Loucy (cell line): ENCODE results near the gene ESD.
A peak's percentile ranks its signal among the peaks of the same experiment; 100 is the strongest.

Source experiments
- H2AFZ ChIP-seq: fragments of 200-600 bp; sonication (generic); 2 replicates; pipeline ENCODE4 v1.6.0; 2016; ENCODE audit warnings: antibody characterized with exemption, mild to moderate bottlenecking, low read length, moderate library complexity
- H3F3A ChIP-seq: fragments of 200-600 bp; 2 replicates; pipeline ENCODE4 v1.6.0; 2016; ENCODE audit warnings: antibody characterized with exemption, low read depth, mild to moderate bottlenecking
- H3K27me3 ChIP-seq: fragments of 200-600 bp; sonication (generic); 2 replicates; pipeline ENCODE4 v1.6.1; 2014; ENCODE audit warnings: low read length, mild to moderate bottlenecking; ENCODE audit not compliant: insufficient read depth, poor library complexity, severe bottlenecking
- H3K36me3 ChIP-seq: fragments of 200-600 bp; sonication (generic); 2 replicates; pipeline ENCODE4 v1.6.1; 2016; ENCODE audit warnings: low read length; ENCODE audit not compliant: insufficient read depth
- H3K4me1 ChIP-seq: fragments of 200-600 bp; sonication (generic); 2 replicates; pipeline ENCODE4 v1.5.1; 2014; ENCODE audit warnings: low read length, mild to moderate bottlenecking; ENCODE audit not compliant: insufficient read depth, poor library complexity, severe bottlenecking
- H3K4me2 ChIP-seq: fragments of 200-600 bp; sonication (generic); 2 replicates; pipeline ENCODE4 v1.6.0; 2014; ENCODE audit warnings: antibody characterized with exemption, low read length, low read depth, mild to moderate bottlenecking; ENCODE audit not compliant: poor library complexity, severe bottlenecking
- H3K4me3 ChIP-seq: fragments of 200-600 bp; sonication (generic); 2 replicates; pipeline ENCODE4 v1.5.1; 2014; ENCODE audit warnings: low read length, mild to moderate bottlenecking, mixed read lengths; ENCODE audit not compliant: poor library complexity, severe bottlenecking
- H3K79me2 ChIP-seq: fragments of 200-600 bp; sonication (generic); 2 replicates; pipeline ENCODE4 v1.6.1; 2014; ENCODE audit warnings: low read length; ENCODE audit not compliant: insufficient read depth
- H3K9ac ChIP-seq: fragments of 200-600 bp; sonication (generic); 2 replicates; pipeline ENCODE4 v1.6.0; 2014; ENCODE audit warnings: mild to moderate bottlenecking, low read depth, low read length, moderate library complexity; ENCODE audit not compliant: poor library complexity, severe bottlenecking
- H3K9me2 ChIP-seq: fragments of 200-600 bp; sonication (generic); replicated peaks from 2 replicates; pipeline ENCODE4 v1.6.1; 2016; ENCODE audit warnings: low read depth, low read length, mixed read lengths
- H3K9me3 ChIP-seq: fragments of 200-600 bp; sonication (generic); 2 replicates; pipeline ENCODE4 v1.6.1; 2014; ENCODE audit warnings: mild to moderate bottlenecking, antibody characterized with exemption, low read length, low read depth; ENCODE audit not compliant: insufficient read depth
- H4K20me1 ChIP-seq: fragments of 200-600 bp; sonication (generic); 2 replicates; pipeline ENCODE4 v1.6.0; 2014; ENCODE audit warnings: antibody characterized with exemption, low read length, mild to moderate bottlenecking; ENCODE audit not compliant: insufficient read depth, poor library complexity, severe bottlenecking
- EZH2phosphoT487 ChIP-seq: fragments of 200-600 bp; IDR thresholded peaks from 2 replicates; pipeline ENCODE4 v1.6.1; 2018; ENCODE audit warnings: antibody characterized with exemption, mild to moderate bottlenecking, moderate library complexity, borderline replicate concordance
- TF ChIP-seq, protein P1 (sequence below): fragments of 200-600 bp; sonication (generic); conservative IDR thresholded peaks from 2 replicates; pipeline ENCODE4 v1.5.1; 2014; ENCODE audit warnings: mild to moderate bottlenecking, antibody characterized with exemption, low read length

ESD gene

GRCh38 chr13:46831588-46832194 lies 34.7 kb upstream of the ESD start:
- no peak for TF ChIP-seq EZH2phosphoT487
- TF ChIP-seq, protein P1, sequence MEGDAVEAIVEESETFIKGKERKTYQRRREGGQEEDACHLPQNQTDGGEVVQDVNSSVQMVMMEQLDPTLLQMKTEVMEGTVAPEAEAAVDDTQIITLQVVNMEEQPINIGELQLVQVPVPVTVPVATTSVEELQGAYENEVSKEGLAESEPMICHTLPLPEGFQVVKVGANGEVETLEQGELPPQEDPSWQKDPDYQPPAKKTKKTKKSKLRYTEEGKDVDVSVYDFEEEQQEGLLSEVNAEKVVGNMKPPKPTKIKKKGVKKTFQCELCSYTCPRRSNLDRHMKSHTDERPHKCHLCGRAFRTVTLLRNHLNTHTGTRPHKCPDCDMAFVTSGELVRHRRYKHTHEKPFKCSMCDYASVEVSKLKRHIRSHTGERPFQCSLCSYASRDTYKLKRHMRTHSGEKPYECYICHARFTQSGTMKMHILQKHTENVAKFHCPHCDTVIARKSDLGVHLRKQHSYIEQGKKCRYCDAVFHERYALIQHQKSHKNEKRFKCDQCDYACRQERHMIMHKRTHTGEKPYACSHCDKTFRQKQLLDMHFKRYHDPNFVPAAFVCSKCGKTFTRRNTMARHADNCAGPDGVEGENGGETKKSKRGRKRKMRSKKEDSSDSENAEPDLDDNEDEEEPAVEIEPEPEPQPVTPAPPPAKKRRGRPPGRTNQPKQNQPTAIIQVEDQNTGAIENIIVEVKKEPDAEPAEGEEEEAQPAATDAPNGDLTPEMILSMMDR: peak; percentile 99
- H3K27me3 ChIP-seq: no peaks in the 10 kb centered on the region
- H2AFZ ChIP-seq: no peak overlapping the region
- no peaks in the 10 kb centered on the region for H3K4me1 ChIP-seq
- no peaks in the 10 kb centered on the region for H3F3A ChIP-seq
- no peaks in the 10 kb centered on the region for H4K20me1 ChIP-seq
- no peak overlapping the region for H3K4me3 ChIP-seq
- H3K9me2 ChIP-seq: no peaks in the 10 kb centered on the region
- H3K9me3 ChIP-seq: no peaks in the 10 kb centered on the region
- no peaks in the 10 kb centered on the region for H3K36me3 ChIP-seq
- no peak overlapping the region for H3K9ac ChIP-seq
- H3K4me2 ChIP-seq: no peak overlapping the region
- H3K79me2 ChIP-seq: no peaks in the 10 kb centered on the region

DNA sequence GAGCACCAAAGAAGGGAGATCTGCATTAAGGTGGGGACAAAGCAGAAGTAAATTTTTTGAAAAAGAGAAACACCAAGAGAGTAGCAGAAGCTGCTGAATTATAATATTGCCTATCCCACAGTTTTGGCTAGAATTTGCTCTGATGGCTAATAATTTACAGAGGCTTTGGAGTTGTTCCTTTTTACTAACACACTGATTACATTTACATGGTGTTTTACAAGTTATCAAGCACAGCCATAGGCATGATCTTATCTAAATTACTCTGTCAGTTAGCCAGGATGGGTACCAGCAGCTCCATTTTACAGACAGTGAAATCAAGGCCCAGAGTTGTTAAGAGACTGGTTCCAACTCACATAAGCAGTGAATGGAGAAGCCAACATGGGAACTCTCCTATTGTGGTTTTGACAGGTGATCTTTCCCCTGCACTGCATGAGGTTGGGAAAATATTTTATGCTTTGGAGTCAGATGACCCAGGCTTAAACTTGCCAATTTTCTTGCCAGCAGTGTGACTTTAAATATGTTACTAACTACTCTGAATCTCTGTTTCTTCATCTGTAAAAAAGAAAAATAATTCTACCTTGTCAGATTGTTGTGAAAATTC lies 33.5 kb upstream of the ESD start:
- H3F3A ChIP-seq: no peaks in the 10 kb centered on the region

DNA sequence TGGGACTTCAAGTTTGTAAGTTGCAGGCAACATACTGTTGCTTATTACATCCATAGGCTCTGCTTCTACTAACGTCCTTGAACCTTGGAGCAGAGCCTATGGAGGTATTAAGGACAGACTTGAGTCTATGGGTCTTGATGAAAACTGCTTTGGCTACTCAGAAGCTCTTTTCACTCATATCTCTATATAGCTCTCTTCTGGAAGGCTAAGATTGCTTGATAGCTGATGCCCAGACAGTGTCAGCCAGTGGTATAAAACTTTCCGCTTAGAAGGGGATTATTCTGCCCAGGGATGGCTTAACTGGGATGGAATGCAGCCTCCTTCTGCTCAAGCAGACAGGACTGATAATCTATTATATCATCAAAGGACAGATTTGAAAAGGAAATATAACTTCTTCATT lies 25.6 kb upstream of the ESD start:
- Histone ChIP-seq H3K4me3 (no peak overlapping the region), H3K79me2 (no peaks in the 10 kb centered on the region), H3K4me2 (no peak overlapping the region), H2AFZ (no peak overlapping the region), H3K27me3 (no peaks in the 10 kb centered on the region), H3F3A (no peaks in the 10 kb centered on the region), H3K9me3 (no peaks in the 10 kb centered on the region), H3K9me2 (no peaks in the 10 kb centered on the region), H4K20me1 (no peaks in the 10 kb centered on the region), H3K36me3 (no peaks in the 10 kb centered on the region), H3K4me1 (no peaks in the 10 kb centered on the region), H3K9ac (no peak overlapping the region)
- TF ChIP-seq EZH2phosphoT487: no peak

More for the DNA sequence above, 33.5 kb upstream of the ESD start:
- Histone ChIP-seq H3K4me1 (no peaks in the 10 kb centered on the region), H3K27me3 (no peaks in the 10 kb centered on the region), H3K9me2 (no peaks in the 10 kb centered on the region), H3K4me2 (no peak overlapping the region), H3K9me3 (no peaks in the 10 kb centered on the region), H4K20me1 (no peaks in the 10 kb centered on the region), H3K36me3 (no peaks in the 10 kb centered on the region), H2AFZ (no peak overlapping the region), H3K9ac (no peak overlapping the region), H3K79me2 (no peaks in the 10 kb centered on the region), H3K4me3 (no peak overlapping the region)
- TF ChIP-seq, protein P1: no peak
- no peak for TF ChIP-seq EZH2phosphoT487
